HG03521 (cell line): ENCODE results near the gene CEACAM7.
"Not testable (repeated sequence)": the region's sequence is repeated elsewhere in the genome, so short reads cannot be mapped to it uniquely, and the experiment has no call there.

Experiments
- ATAC-seq: cut with Tn5 transposase; IDR thresholded peaks from one replicate; pipeline ENCODE4 v1.9.1; 2021; ENCODE audit warnings: mild to moderate bottlenecking, moderate library complexity; ENCODE audit not compliant: unreplicated experiment

Gene CEACAM7

GRCh38 chr19:41657157-41657556, 30.9 kb downstream of the CEACAM7 start:
- no peak for ATAC-seq

GRCh38 chr19:41656756-41657155, 31.3 kb downstream of the CEACAM7 start:
- not testable (repeated sequence) for ATAC-seq

GRCh38 chr19:41652250-41652649, 35.8 kb downstream of the CEACAM7 start:
- no peak for ATAC-seq

GRCh38 chr19:41649827-41650226, 38.2 kb downstream of the CEACAM7 start:
- ATAC-seq, result no peak

GRCh38 chr19:41646589-41647204, 41.4 kb downstream of the CEACAM7 start:
- no peak for ATAC-seq

GRCh38 chr19:41641879-41642485, 46.1 kb downstream of the CEACAM7 start:
- no peak for ATAC-seq

GRCh38 chr19:41638641-41639081, 49.4 kb downstream of the CEACAM7 start:
- no peak for ATAC-seq

GRCh38 chr19:41637484-41637883, 50.6 kb downstream of the CEACAM7 start:
- ATAC-seq, result no peak

- no peak for ATAC-seq
Measured at GRCh38 chr19:41627966-41628675, 59.9 kb downstream of the CEACAM7 start.

GRCh38 chr19:41626877-41627276, 61.2 kb downstream of the CEACAM7 start, which contains the start of gene CEACAM4:
Gene CEACAM4, minus strand, starts transcription at chr19:41627074. Its CDS starts 111 bp downstream, at chr19:41626963.
- ATAC-seq, result no peak

GRCh38 chr19:41626278-41626677, 61.8 kb downstream of the CEACAM7 start:
- no peak for ATAC-seq

- ATAC-seq, result no peak
Measured at GRCh38 chr19:41624937-41625336, 63.1 kb downstream of the CEACAM7 start.

GRCh38 chr19:41624515-41624914, 63.6 kb downstream of the CEACAM7 start:
- ATAC-seq, result no peak

GRCh38 chr19:41623360-41623759, 64.7 kb downstream of the CEACAM7 start:
- ATAC-seq, result no peak
